ENCODE results near the gene RFX2.

RFX2 gene

GRCh38 chr19:5953680-5954213 is 156.6 kb downstream of the RFX2 start:
- Histone ChIP-seq H3K4me3 (replicated peaks; ENCODE audit: insufficient read depth, low read length) (no peak overlapping the region), H3K27me3 (ENCODE audit: insufficient read depth, poor library complexity, severe bottlenecking) (no peaks in the 10 kb centered on the region), H3K27ac (replicated peaks) (no peak overlapping the region)
- TF ChIP-seq POLR2AphosphoS5 (IDR thresholded peaks at IDR 0.05; ENCODE audit: low read depth) (no peak), SPI1 (IDR thresholded peaks at IDR 0.05; ENCODE audit: borderline replicate concordance, low read depth) (no peak), GABPA (IDR thresholded peaks at IDR 0.05; ENCODE audit: low read depth) (no peak), REST (IDR thresholded peaks at IDR 0.05; ENCODE audit: insufficient replicate concordance, low read depth) (no peak), CTCF (IDR thresholded peaks at IDR 0.05; ENCODE audit: insufficient read depth, low read length) (no peak)
- DNase-seq (ENCODE audit: low read depth in 1 of 2, low spot score in 1 of 2) = no peak

GRCh38 chr19:5953030-5953589 is 157.2 kb downstream of the RFX2 start:
- Histone ChIP-seq H3K27me3 (ENCODE audit: insufficient read depth, poor library complexity, severe bottlenecking) (no peaks in the 10 kb centered on the region), H3K4me3 (replicated peaks; ENCODE audit: insufficient read depth, low read length) (no peak overlapping the region), H3K27ac (replicated peaks) (no peak overlapping the region)
- TF ChIP-seq CTCF (IDR thresholded peaks at IDR 0.05; ENCODE audit: insufficient read depth, low read length) (no peak), SPI1 (IDR thresholded peaks at IDR 0.05; ENCODE audit: borderline replicate concordance, low read depth) (peak; percentile 34; the same call in 1 of the 2 replicates)
- no peak for DNase-seq (ENCODE audit: low read depth in 1 of 2, low spot score in 1 of 2)

GRCh38 chr19:5952193-5953029 is 157.9 kb downstream of the RFX2 start:
- Histone ChIP-seq H3K4me3 (replicated peaks; ENCODE audit: insufficient read depth, low read length) (no peak overlapping the region), H3K27me3 (ENCODE audit: insufficient read depth, poor library complexity, severe bottlenecking) (no peaks in the 10 kb centered on the region), H3K27ac (replicated peaks) (no peak overlapping the region)
- TF ChIP-seq GABPA (IDR thresholded peaks at IDR 0.05; ENCODE audit: low read depth) (no peak), POLR2AphosphoS5 (IDR thresholded peaks at IDR 0.05; ENCODE audit: low read depth) (no peak), CTCF (IDR thresholded peaks at IDR 0.05; ENCODE audit: insufficient read depth, low read length) (no peak), REST (IDR thresholded peaks at IDR 0.05; ENCODE audit: insufficient replicate concordance, low read depth) (no peak), SPI1 (IDR thresholded peaks at IDR 0.05; ENCODE audit: borderline replicate concordance, low read depth) (no peak)
- no peak for DNase-seq (ENCODE audit: low read depth in 1 of 2, low spot score in 1 of 2)
